Liver (tissue), 9 donors: ENCODE data around the gene LRRTM4. TPM values are rescaled to one million over a fixed set of nuclear protein-coding genes. Genes with fewer than 3 reads are reported as not detected.
A peak's percentile ranks its signal among the peaks of the same experiment; 100 is the strongest.

Source experiments
- DNase-seq: peaks from one replicate; pipeline ENCODE4 v3.0.0-alpha.2; 2017; ENCODE audit warnings: low spot score
- H3K27ac ChIP-seq, 2 donors: one replicate each; pipeline ENCODE4 v1.7.0; 2013; ENCODE audit warnings: inconsistent platforms in 2 of 2, low read length in 2 of 2, control low read depth in 1 of 2, low read depth in 1 of 2, mild to moderate bottlenecking in 1 of 2
- H3K27me3 ChIP-seq, 4 donors: one replicate each; pipeline versions ENCODE4 v1.6.1 to v1.7.0; 2013; ENCODE audit warnings: low read length in 3 of 4, inconsistent platforms in 1 of 4, mild to moderate bottlenecking in 1 of 4, moderate library complexity in 1 of 4; ENCODE audit not compliant: control insufficient read depth in 4 of 4, insufficient read depth in 4 of 4
- H3K36me3 ChIP-seq, 4 donors: one replicate each; pipeline versions ENCODE4 v1.6.1 to v1.7.0; 2013; ENCODE audit warnings: low read length in 3 of 4, mild to moderate bottlenecking in 3 of 4, low read depth in 1 of 4, moderate library complexity in 1 of 4; ENCODE audit not compliant: control insufficient read depth in 4 of 4, insufficient read depth in 3 of 4
- H3K4me1 ChIP-seq, 4 donors: one replicate each; pipeline versions ENCODE4 v1.6.1 to v1.7.0; 2013; ENCODE audit warnings: low read length in 3 of 4, mild to moderate bottlenecking in 3 of 4, moderate library complexity in 1 of 4; ENCODE audit not compliant: control insufficient read depth in 4 of 4, insufficient read depth in 4 of 4
- H3K4me3 ChIP-seq, 3 donors: one replicate each; pipeline versions ENCODE4 v1.6.1 to v1.7.0; 2013; ENCODE audit warnings: low read length in 3 of 3, control low read depth in 1 of 3, low read depth in 1 of 3, mild to moderate bottlenecking in 1 of 3
- H3K9ac ChIP-seq, 2 donors: one replicate each; pipeline ENCODE4 v1.7.0; 2013; ENCODE audit warnings: low read length in 2 of 2, mild to moderate bottlenecking in 2 of 2, moderate library complexity in 2 of 2, control low read depth in 1 of 2, low read depth in 1 of 2
- H3K9me3 ChIP-seq, 4 donors: one replicate each; pipeline versions ENCODE4 v1.6.1 to v1.7.0; 2013; ENCODE audit warnings: low read length in 3 of 4; ENCODE audit not compliant: control insufficient read depth in 4 of 4
- EGR1 ChIP-seq, 2 donors: IDR thresholded peaks; 2 replicates each; pipeline ENCODE4 v1.6.1; 2016 to 2018; ENCODE audit warnings: antibody characterized with exemption in 2 of 2, low read depth in 2 of 2
- FOXA1 ChIP-seq: IDR thresholded peaks from 2 replicates; pipeline ENCODE4 v1.6.1; 2016; ENCODE audit warnings: antibody characterized with exemption
- FOXA2 ChIP-seq: IDR thresholded peaks from 2 replicates; pipeline ENCODE4 v1.6.1; 2016; ENCODE audit warnings: antibody characterized with exemption
- GABPA ChIP-seq, 2 donors: IDR thresholded peaks in 1 of 2; conservative IDR thresholded peaks in 1 of 2; 2 replicates each; pipeline ENCODE4 v1.6.1; 2016; ENCODE audit warnings: antibody characterized with exemption in 2 of 2, mild to moderate bottlenecking in 1 of 2, moderate library complexity in 1 of 2
- HNF4A ChIP-seq, 2 donors: conservative IDR thresholded peaks; 2 replicates each; pipeline ENCODE4 v1.6.1; 2016; ENCODE audit warnings: antibody characterized with exemption in 2 of 2, mild to moderate bottlenecking in 2 of 2
- HNF4G ChIP-seq: IDR thresholded peaks from 2 replicates; pipeline ENCODE4 v1.6.1; 2016; ENCODE audit warnings: antibody characterized with exemption
- JUND ChIP-seq, 2 donors: IDR thresholded peaks; 2 replicates each; pipeline ENCODE4 v1.6.1; 2016; ENCODE audit warnings: antibody characterized with exemption in 2 of 2
- NR2F2 ChIP-seq: IDR thresholded peaks from 2 replicates; pipeline ENCODE4 v1.6.1; 2016; ENCODE audit warnings: antibody characterized with exemption
- RAD21 ChIP-seq, 2 donors: IDR thresholded peaks; 2 replicates each; pipeline ENCODE4 v1.6.1; 2016; ENCODE audit warnings: antibody characterized with exemption in 2 of 2, mild to moderate bottlenecking in 2 of 2
- RXRA ChIP-seq, 2 donors: IDR thresholded peaks; 2 replicates each; pipeline ENCODE4 v1.6.1; 2017 to 2018; ENCODE audit warnings: antibody characterized with exemption in 2 of 2, mild to moderate bottlenecking in 1 of 2
- SP1 ChIP-seq: IDR thresholded peaks from 2 replicates; pipeline ENCODE4 v1.6.1; 2018; ENCODE audit warnings: antibody characterized with exemption, mild to moderate bottlenecking
- TAF1 ChIP-seq: conservative IDR thresholded peaks from 2 replicates; pipeline ENCODE4 v1.6.1; 2016; ENCODE audit warnings: antibody characterized with exemption, mild to moderate bottlenecking
- YY1 ChIP-seq: IDR thresholded peaks from 2 replicates; pipeline ENCODE4 v1.6.1; 2016; ENCODE audit warnings: antibody characterized with exemption, mild to moderate bottlenecking
- WGBS: extraction: QIAGEN DNeasy Blood & Tissue Kit; methylation state at CpG from one replicate; pipeline ENCODE4 v1.1.7; 2013; 5-methylcytosine and 5-hydroxymethylcytosine counted together
- polyA plus RNA-seq, 2 donors: library from polyadenylated mRNA; stranded (reverse) in 1 of 2; unstranded in 1 of 2; fragments of 200-250 nt in 1 of 2; fragments of >200 nt in 1 of 2; fragmentation: Nextera tagmentation in 1 of 2; extraction: Ambion mirVana in 1 of 2; gene quantifications; one replicate each; pipeline versions ENCODE4 v1.2.1 to v1.2.3, GENCODE V29; 2013 to 2015
- total RNA-seq, 2 donors: library from RNA; depleted of rRNA; stranded (reverse); fragments of >200 nt; gene quantifications; one replicate each; pipeline ENCODE4 v1.2.3, GENCODE V29; 2014
- TF ChIP-seq, protein P1 (sequence below): IDR thresholded peaks from 2 replicates; pipeline ENCODE4 v1.6.1; 2016; ENCODE audit warnings: antibody characterized with exemption
- TF ChIP-seq, protein P2 (sequence below): fragments of 150-350 bp; IDR thresholded peaks from 2 replicates; pipeline ENCODE4 v1.5.1; 2017; ENCODE audit warnings: improper control_type of control experiment, low read depth, low read length; ENCODE audit not compliant: missing input control
- TF ChIP-seq, protein P3 (sequence below): IDR thresholded peaks from 2 replicates; pipeline ENCODE4 v1.6.1; 2016; ENCODE audit warnings: antibody characterized with exemption
- TF ChIP-seq, protein P4 (sequence below): IDR thresholded peaks from 2 replicates; pipeline ENCODE4 v1.6.1; 2016; ENCODE audit warnings: antibody characterized with exemption
- TF ChIP-seq, protein P5 (sequence below): IDR thresholded peaks from 2 replicates; pipeline ENCODE4 v1.6.1; 2016; ENCODE audit warnings: antibody characterized with exemption, mild to moderate bottlenecking
- donor health status: healthy.
- donor health status: healthy.
- donor health status: healthy.
- donor health status: healthy.
- donor health status: healthy.

Gene LRRTM4
- total and polyA plus RNA-seq, 4 donors, result 0.06 to 0.09 (median 0.08) TPM; not detected in 1

DNA sequence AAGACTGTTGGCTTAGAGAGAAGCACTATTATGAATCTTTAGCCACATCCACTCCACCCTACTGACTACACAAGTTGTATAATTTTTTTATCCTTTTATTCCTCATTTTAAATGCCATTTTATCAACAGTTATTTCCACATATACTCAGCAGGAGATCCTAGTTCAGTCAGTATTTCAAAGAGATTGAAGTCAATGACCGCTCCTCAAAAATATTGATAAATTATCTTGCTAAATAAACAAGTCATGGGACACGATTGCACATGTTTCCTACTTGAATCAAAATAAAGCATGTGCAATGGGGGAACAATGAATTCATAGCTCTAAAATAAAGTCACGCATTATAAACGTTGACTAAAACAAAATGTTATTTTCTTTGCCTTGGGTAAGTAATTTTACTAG, 496.5 kb downstream of the LRRTM4 start:
- Histone ChIP-seq H3K27me3 (no peaks in the 10 kb centered on the region), H3K4me1 (peaks cover 0 to 12% (median 6%) of the 10 kb centered on the region in 4 donors), H3K9me3 (no peaks in the 10 kb centered on the region), H3K36me3 (no peaks in the 10 kb centered on the region), H3K9ac (no peak overlapping the region), H3K4me3 (no peak overlapping the region), H3K27ac (peak overlapping the region; percentile 3 to 36)
- WGBS, result 48% methylated on average over 4 of the region's 4 CpGs
- DNase-seq, result no peak
- TF ChIP-seq EGR1 (IDR thresholded peaks at IDR 0.05; ENCODE audit: low read depth in 2 of 2) (no peak), HNF4A (conservative IDR thresholded peaks at IDR 0.05) (peak in 1 of 2 donors; percentile 54), FOXA1 (peak; percentile 20), YY1 (peak; percentile 43), FOXA2 (peak; percentile 9), RXRA (IDR thresholded peaks at IDR 0.05) (peak; percentile 53 to 72), SP1 (no peak), JUND (IDR thresholded peaks at IDR 0.05) (peak in 1 of 2 donors; percentile 51), RAD21 (IDR thresholded peaks at IDR 0.05) (peak in 1 of 2 donors; percentile 18), GABPA (IDR thresholded peaks at IDR 0.05 in 1 of 2, conservative IDR thresholded peaks at IDR 0.05 in 1 of 2) (no peak), NR2F2 (no peak), TAF1 (no peak), HNF4G (no peak)
- TF ChIP-seq, protein P1, sequence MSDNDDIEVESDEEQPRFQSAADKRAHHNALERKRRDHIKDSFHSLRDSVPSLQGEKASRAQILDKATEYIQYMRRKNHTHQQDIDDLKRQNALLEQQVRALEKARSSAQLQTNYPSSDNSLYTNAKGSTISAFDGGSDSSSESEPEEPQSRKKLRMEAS, result no peak
- TF ChIP-seq, protein P2, sequence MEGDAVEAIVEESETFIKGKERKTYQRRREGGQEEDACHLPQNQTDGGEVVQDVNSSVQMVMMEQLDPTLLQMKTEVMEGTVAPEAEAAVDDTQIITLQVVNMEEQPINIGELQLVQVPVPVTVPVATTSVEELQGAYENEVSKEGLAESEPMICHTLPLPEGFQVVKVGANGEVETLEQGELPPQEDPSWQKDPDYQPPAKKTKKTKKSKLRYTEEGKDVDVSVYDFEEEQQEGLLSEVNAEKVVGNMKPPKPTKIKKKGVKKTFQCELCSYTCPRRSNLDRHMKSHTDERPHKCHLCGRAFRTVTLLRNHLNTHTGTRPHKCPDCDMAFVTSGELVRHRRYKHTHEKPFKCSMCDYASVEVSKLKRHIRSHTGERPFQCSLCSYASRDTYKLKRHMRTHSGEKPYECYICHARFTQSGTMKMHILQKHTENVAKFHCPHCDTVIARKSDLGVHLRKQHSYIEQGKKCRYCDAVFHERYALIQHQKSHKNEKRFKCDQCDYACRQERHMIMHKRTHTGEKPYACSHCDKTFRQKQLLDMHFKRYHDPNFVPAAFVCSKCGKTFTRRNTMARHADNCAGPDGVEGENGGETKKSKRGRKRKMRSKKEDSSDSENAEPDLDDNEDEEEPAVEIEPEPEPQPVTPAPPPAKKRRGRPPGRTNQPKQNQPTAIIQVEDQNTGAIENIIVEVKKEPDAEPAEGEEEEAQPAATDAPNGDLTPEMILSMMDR, result no peak
- TF ChIP-seq, protein P3, sequence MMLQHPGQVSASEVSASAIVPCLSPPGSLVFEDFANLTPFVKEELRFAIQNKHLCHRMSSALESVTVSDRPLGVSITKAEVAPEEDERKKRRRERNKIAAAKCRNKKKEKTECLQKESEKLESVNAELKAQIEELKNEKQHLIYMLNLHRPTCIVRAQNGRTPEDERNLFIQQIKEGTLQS, result no peak
- TF ChIP-seq, protein P4, sequence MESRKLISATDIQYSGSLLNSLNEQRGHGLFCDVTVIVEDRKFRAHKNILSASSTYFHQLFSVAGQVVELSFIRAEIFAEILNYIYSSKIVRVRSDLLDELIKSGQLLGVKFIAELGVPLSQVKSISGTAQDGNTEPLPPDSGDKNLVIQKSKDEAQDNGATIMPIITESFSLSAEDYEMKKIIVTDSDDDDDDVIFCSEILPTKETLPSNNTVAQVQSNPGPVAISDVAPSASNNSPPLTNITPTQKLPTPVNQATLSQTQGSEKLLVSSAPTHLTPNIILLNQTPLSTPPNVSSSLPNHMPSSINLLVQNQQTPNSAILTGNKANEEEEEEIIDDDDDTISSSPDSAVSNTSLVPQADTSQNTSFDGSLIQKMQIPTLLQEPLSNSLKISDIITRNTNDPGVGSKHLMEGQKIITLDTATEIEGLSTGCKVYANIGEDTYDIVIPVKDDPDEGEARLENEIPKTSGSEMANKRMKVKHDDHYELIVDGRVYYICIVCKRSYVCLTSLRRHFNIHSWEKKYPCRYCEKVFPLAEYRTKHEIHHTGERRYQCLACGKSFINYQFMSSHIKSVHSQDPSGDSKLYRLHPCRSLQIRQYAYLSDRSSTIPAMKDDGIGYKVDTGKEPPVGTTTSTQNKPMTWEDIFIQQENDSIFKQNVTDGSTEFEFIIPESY, result no peak
- TF ChIP-seq, protein P5, sequence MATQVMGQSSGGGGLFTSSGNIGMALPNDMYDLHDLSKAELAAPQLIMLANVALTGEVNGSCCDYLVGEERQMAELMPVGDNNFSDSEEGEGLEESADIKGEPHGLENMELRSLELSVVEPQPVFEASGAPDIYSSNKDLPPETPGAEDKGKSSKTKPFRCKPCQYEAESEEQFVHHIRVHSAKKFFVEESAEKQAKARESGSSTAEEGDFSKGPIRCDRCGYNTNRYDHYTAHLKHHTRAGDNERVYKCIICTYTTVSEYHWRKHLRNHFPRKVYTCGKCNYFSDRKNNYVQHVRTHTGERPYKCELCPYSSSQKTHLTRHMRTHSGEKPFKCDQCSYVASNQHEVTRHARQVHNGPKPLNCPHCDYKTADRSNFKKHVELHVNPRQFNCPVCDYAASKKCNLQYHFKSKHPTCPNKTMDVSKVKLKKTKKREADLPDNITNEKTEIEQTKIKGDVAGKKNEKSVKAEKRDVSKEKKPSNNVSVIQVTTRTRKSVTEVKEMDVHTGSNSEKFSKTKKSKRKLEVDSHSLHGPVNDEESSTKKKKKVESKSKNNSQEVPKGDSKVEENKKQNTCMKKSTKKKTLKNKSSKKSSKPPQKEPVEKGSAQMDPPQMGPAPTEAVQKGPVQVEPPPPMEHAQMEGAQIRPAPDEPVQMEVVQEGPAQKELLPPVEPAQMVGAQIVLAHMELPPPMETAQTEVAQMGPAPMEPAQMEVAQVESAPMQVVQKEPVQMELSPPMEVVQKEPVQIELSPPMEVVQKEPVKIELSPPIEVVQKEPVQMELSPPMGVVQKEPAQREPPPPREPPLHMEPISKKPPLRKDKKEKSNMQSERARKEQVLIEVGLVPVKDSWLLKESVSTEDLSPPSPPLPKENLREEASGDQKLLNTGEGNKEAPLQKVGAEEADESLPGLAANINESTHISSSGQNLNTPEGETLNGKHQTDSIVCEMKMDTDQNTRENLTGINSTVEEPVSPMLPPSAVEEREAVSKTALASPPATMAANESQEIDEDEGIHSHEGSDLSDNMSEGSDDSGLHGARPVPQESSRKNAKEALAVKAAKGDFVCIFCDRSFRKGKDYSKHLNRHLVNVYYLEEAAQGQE, result peak; percentile 17
